Measurements from ENCODE around the gene AHDC1. TPM values are rescaled to one million over a fixed set of nuclear protein-coding genes. Genes with fewer than 3 reads are reported as not detected.

The AHDC1 gene
- total and polyA plus RNA-seq, 2 of the 13 experiments (the other 11 are each of a cell fraction or from before 2014, with no cell fraction given) = 1.0 to 2.7 TPM

DNA sequence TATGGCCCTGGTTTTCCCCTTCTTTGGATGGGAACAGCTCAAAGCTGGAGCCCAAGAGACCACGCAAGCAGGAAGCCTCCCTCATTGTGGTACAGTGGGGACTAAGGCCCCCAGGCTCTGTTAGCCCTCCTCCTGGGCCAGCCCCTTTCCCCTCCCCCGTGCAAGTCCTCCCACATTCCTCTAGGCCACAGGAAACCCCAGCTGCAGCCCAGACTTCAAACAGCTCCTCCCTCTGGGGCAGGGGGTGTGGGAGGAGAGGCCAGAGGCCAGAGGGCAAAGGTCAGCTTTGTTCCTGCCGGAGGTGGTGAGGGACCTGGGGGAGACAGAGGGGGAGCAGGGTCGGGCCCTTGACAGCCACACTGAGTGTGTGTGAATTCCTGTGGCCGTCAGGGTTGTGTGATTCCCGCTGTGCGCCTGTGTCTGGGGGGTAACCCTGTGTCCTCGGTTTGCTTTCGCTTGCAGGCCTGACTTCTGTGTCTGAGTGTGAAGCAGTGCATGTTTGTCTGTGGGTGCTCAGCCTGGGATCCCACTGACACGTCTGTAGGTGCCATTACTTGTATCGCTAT lies 3.4 kb upstream of the AHDC1 start (continued):
- TF ChIP-seq, protein P1, sequence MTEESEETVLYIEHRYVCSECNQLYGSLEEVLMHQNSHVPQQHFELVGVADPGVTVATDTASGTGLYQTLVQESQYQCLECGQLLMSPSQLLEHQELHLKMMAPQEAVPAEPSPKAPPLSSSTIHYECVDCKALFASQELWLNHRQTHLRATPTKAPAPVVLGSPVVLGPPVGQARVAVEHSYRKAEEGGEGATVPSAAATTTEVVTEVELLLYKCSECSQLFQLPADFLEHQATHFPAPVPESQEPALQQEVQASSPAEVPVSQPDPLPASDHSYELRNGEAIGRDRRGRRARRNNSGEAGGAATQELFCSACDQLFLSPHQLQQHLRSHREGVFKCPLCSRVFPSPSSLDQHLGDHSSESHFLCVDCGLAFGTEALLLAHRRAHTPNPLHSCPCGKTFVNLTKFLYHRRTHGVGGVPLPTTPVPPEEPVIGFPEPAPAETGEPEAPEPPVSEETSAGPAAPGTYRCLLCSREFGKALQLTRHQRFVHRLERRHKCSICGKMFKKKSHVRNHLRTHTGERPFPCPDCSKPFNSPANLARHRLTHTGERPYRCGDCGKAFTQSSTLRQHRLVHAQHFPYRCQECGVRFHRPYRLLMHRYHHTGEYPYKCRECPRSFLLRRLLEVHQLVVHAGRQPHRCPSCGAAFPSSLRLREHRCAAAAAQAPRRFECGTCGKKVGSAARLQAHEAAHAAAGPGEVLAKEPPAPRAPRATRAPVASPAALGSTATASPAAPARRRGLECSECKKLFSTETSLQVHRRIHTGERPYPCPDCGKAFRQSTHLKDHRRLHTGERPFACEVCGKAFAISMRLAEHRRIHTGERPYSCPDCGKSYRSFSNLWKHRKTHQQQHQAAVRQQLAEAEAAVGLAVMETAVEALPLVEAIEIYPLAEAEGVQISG (CRISPR knock-in tag; IDR thresholded peaks at IDR 0.05) = peak; percentile 85
- TF ChIP-seq CTCF (CRISPR knock-in tag; IDR thresholded peaks at IDR 0.05) (peak; percentile 45), WIZ (CRISPR knock-in tag; IDR thresholded peaks at IDR 0.05) (no peak; the same call in 1 of the 2 replicates), FOXA3 (CRISPR knock-in tag; IDR thresholded peaks at IDR 0.05) (peak; percentile 83; the same call in 1 of the 2 replicates), PAXIP1 (CRISPR knock-in tag; conservative IDR thresholded peaks at IDR 0.05) (peak; percentile 99), NBN (conservative IDR thresholded peaks at IDR 0.05) (no peak), TBX3 (IDR thresholded peaks at IDR 0.05; ENCODE audit: borderline replicate concordance) (peak; percentile 91), SETDB1 (CRISPR knock-in tag; IDR thresholded peaks at IDR 0.05; ENCODE audit: borderline replicate concordance) (no peak), HOXD1 (CRISPR knock-in tag; IDR thresholded peaks at IDR 0.05) (peak; percentile 85), ISX (CRISPR knock-in tag; conservative IDR thresholded peaks at IDR 0.05) (no peak), ZNF607 (CRISPR knock-in tag; IDR thresholded peaks at IDR 0.05; ENCODE audit: borderline replicate concordance) (0 out of 2 replicates have a peak, but pooled peaks have one; percentile 32), GABPA (IDR thresholded peaks at IDR 0.05; ENCODE audit: low read depth, low read length) (no peak), GABPA (CRISPR knock-in tag; IDR thresholded peaks at IDR 0.05; ENCODE audit: low read depth) (peak; percentile 77), RBM22 (optimal IDR thresholded peaks at IDR 0.05; ENCODE audit: low read length) (peak; percentile 80), ZNF652 (CRISPR knock-in tag; IDR thresholded peaks at IDR 0.05; ENCODE audit: borderline replicate concordance, low read depth) (no peak), JARID2 (CRISPR knock-in tag; IDR thresholded peaks at IDR 0.05; ENCODE audit: insufficient replicate concordance) (no peak), ZNF432 (CRISPR knock-in tag; IDR thresholded peaks at IDR 0.05; ENCODE audit: borderline replicate concordance) (no peak), NFIC (IDR thresholded peaks at IDR 0.05; ENCODE audit: low read length) (0 out of 2 replicates have a peak, but pooled peaks have one; percentile 44), TRIM24 (CRISPR knock-in tag; IDR thresholded peaks at IDR 0.05) (peak; percentile 90; the same call in 1 of the 2 replicates), ZKSCAN1 (IDR thresholded peaks at IDR 0.05; ENCODE audit: low read length) (peak; percentile 78), BORCS8-MEF2B (CRISPR knock-in tag; IDR thresholded peaks at IDR 0.05) (peak; percentile 71), ONECUT2 (CRISPR knock-in tag; IDR thresholded peaks at IDR 0.05) (0 out of 2 replicates have a peak, but pooled peaks have one; percentile 41), HCFC1 (IDR thresholded peaks at IDR 0.05; ENCODE audit: low read depth, low read length) (no peak), EP300 (IDR thresholded peaks at IDR 0.05; ENCODE audit: low read depth in 2 of 2, low read length in 2 of 2) (peak in 1 of 2 experiments; percentile 96; a peak in 2 of 4 replicates), EP300 (CRISPR knock-in tag; IDR thresholded peaks at IDR 0.05; ENCODE audit: borderline replicate concordance) (peak; percentile 91)

All from HepG2 (cell line).